Fibroblast of skin of abdomen (primary cell): Measurements from ENCODE around the gene PMAIP1.

Experiments used
- DNase-seq: peaks from one replicate; pipeline ENCODE4 v3.0.0-alpha.2; 2013

Gene PMAIP1

DNA sequence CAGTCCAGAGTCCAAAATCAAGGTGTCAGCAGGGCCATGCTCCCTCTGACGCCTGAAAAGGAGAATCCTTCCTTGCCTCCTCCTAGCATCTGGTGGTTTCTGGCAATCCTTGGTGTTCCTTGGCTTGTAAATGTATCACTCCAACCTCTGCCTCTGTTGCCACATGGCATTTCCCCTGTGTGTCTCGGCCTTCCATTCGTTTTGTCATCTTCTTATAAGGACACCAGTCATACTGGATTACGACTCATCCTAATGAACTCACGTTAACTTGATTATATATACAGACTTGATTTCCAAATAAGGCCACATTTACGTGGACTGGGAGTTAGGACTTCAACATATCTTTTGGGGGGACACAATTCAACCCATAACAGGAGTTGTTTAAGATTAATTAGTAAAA, 15.8 kb downstream of the PMAIP1 start:
- DNase-seq: no peak

DNA sequence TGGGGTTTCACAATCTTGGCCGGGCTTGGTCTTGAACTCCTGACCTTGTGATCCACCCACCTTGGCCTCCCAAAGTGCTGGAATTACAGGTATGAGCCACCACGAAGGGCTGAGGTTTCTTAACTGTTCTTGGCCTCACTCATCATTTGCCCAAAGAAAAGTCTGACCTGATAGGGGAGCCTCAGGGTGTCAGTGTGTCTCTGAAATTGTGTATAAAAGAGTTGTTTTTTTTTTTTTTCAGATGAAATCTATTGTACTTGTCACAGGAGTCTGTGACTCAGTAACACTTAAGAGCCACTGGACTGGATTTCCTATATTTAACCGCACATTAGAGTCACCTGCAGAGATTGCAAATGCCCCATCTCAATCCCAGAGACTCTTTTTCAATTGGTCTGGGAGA, 16.9 kb downstream of the PMAIP1 start:
- DNase-seq: no peak

DNA sequence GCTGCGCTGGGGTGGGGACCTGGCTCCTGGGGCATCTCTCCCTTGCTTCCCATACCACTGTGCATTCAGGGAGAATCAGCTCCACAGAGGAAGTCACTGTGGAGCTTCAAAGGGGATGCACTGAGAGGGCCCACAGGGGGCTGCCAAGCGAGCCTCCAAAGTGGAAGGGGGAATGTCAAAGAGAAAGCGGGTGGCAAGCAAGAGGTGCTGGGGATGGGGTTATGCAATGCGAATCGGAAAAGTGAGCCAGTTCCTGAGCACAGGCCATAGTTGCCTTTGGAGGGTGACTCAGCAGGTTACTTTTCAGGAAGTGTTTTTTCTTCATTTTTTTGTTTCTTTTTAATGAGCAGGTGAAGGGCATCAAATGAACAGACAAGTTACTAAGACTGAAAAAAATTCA, 17.6 kb downstream of the PMAIP1 start:
- DNase-seq: no peak

DNA sequence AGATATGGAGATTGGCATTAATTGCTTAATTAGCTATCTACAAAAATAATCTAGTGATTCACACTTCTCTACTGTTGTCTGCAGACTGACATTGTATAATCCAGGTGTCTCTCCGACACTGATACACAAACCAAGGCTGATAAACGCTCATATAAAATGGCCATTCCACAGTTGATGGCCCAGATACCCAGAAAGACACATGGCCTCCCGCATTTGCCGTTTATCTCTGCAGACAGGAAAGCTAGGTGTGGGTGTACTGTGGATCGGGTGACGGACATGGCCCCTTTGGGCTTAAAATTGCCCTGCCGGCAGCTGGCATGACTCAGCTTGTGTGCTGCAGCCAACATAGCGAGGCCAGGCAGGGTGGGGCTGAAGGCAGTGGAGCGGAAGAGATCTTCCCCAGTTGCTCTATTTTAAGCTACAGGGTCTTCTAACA, 18.5 kb downstream of the PMAIP1 start:
- DNase-seq: peak; percentile 66

DNA sequence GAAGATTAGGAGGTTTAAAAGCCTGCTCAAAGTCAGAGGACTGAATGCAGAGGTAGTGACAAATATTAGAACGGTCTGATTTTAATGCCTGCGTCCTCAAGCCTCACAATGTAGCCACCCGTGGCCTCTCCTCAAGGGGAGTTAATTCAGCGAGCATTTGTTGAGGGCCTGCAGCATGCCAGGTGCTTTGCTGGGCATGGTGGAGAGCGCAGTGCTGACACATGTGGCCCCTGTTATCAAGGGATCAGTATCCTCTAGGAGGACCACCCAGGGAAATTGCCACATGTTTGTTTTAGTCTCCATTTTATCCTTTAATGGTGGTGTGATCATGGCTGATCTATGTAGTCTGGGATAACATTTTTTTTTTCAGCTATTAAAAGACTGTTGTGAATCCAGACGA, 19.2 kb downstream of the PMAIP1 start:
- no peak for DNase-seq

DNA sequence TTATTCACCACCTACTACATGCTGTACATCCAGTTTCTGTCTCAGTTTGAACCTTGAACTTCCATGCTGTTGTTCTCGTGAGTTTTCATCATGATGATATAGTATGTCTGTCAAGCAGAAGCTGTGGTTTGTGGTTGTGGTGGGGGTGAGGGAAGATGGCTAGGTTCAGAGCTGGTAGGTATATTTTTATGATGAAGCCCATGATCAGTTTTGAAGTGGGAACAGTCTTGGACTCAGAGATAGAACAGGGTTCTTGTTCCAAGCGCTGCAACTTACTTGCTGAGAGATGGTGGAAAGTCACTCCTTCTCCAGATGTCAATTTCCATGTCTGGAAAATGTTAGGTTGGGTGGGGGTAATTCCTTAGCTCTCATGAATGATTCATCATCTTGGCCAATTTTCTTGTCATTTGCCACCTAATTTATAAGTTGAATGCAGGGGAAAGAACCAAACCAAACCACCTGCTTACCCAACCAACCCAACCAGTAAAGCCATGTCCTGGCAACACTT, 21.6 kb downstream of the PMAIP1 start:
- peak; percentile 72 for DNase-seq

DNA sequence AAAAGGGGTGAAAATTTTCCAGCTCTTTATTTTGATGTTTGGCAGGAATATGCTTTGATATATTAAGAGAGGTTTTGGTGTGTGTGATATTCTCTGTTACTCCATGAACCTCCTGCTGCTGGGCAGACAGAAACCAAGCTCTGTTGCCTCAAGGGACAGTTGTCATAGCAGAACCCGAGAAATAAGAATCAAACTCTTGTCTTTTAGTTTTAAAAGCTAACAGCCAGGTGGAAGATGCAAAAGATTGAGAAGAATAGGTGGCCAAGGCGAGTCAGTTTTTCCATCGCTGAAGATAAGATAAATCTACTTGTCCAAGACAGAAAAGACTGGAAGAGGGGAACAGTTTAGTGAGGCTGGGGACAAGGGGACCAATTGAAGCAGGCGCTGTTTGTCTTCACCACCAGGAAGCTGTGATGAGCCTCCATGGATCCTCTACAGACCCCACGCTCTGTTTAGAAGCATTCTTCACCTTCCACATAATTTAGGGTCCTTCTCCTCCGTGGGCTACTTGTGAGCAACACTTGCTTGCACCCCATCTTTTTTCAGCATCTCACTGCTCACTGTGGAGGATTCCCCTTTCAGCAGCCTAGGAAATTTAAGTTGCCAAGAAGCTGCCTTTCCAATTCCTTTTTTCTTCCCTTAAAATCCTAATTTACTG, 23.9 kb downstream of the PMAIP1 start:
- DNase-seq: no peak

DNA sequence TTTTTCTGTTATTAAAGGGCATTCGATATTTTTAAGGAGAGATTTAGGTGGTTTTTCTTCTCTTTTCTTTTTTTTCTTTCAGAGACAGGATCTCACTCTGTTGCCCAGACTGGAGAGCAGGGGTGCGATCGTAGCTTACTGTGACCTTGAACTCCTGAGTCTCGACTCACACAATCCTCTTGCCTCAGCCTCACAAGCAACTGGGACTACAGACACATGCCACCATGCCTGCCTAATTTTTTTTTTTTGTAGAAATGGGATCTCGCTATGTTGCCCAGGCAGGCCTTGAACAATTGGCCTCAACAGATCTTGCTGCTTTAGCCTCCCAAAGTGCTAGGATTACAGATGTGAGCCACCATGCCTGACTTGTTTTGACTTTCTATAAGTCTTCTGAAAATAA, 26.3 kb downstream of the PMAIP1 start:
- DNase-seq: no peak

DNA sequence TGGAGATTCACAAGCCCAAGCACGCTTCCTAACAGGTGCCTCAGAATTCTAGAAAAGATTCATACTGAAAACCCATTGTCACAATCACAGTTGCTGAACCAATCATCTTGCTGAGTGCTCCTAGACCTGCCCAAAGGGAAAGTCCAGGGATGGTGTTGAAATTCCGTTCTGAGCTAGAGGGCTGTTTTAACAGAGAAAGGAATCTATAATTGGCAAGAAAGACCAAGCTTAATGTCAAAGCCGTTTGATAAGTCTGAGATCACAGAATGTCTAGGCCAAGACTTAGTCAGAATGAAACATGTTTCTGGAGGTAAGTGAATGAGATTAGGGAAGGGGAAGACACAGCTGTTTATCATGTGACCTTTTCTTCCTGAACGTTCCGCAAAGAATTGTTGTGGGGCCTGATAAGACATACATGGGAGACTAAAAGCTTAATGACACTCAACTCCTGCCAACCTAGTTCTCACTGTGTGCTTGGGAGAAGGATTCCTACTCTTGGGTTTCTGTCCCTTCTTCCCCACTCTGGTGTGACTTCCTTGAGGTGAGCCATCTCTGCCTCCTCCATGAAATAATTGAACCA, 27.5 kb downstream of the PMAIP1 start:
- peak; percentile 41 for DNase-seq

DNA sequence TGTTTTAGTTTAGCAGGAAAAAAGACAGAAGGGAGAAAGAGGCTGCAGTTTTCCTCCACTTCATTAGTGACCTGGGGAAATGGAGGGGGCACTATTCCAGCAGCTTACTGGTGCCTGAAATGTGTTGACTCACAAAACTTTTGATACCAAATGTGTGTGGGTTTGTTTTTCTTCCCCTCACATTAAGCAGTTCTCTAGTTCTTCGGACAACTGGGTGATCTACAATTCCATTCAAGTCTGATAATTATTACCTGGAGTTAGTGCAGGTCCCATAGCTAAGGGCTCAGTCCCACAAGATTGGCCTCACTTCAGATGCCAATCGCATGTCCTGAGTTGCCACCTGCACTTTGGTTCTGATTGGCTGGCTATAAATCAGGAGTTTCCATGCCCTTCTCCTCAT, 28.4 kb downstream of the PMAIP1 start:
- no peak for DNase-seq

DNA sequence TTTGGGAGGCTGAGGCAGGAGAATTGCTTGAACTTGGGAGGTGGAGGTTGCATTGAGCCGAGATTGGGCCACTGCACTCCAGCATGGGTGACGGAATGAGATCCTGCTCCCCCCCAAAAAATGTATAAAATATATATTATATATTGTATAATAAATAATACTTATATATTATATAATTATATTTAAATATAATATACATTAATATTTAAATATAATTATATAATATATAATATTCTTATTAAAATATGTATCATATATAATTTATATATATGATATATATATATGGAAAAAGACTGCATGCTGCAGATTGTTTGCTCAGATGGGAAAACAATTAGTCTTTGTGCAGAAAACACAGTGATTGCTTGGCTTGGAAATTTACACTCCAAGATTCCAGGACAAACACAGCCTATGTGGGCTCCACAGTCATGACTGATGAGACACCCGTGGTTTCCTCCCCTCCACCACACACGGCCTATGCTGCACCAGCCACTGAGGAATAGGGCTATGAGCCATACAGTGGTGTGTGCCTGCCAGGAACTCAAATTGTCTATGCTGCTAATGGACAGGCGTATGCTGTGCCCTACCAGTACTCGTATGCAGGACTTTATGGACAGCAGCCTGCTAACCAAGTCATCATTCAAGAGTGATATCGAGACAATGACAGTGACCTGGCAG, 30.0 kb downstream of the PMAIP1 start:
- DNase-seq: peak; percentile 64

DNA sequence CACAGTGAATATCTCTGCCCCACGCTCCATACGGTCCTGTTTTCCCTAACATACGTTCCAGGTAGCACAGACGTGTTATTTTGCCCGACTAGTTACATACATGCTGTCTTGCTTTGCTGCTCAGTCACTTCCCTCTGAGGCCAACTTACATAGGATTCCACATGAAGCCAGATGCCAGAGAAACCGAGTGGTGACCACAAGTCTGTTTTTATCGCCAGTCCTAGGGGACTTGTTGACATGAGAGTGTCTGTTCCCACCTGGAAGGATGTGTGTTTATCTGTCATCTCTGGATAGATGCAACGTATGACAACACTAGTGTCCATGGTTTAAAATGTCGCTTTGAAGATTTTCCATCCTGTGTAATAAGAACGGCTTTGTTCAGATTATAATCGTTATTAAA, 32.6 kb downstream of the PMAIP1 start:
- DNase-seq: no peak

DNA sequence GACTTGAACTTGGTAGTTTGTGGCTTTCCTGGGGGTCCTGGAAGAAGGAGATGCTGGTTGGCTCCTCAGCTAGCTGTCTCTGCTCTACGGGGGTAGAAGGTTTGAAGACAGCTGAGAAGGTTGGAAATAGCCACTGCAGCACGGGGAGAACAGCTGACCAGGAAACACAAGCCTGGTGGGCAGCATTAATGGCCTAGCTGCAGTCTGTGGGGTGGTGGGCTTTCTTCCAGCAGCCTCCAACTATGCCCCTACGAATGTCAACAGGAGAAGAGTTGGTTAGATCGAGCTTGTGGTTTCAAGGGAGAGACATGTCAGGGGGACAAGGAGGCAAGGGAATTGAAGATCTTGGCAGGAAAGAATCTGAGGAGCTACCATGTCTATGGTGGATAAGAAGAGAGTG, 38.9 kb downstream of the PMAIP1 start:
- DNase-seq: no peak

DNA sequence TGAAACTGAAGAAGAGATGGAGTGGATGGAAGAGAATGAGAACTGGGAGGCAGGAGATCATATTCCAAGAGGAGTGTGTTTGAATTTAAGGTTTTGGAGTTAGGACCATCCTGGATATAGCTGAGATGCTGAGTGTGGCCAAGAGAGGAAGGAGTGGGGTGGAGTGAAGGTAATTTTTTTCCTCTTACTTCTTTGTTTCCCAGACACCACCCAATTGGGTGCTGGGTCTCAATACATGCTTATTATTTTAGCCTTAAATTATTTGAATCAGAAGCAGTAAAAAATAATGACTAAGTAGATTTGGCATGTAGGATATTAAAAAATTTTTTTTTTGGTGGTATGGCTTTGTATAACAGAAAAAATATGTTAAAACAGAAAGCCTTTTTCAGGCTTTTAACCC, 39.3 kb downstream of the PMAIP1 start:
- DNase-seq: no peak

DNA sequence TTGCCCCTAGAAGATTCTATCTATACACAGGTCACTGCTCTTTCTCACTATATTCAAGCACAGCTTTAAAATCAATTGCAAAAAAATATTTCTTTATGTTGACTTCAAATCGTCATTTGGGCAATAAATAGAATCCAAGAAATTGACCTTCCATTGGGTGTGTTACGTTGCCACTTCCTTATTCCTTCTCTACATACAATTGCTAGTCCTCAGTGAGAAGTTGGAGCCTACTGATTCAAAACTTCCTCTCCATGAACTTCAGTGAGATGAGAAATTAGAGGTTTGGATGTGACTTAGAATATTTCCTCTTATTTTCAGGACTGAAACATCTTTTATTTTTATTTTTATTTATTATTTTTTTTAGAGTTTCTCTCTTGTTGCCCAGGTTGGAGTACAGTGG, 40.3 kb downstream of the PMAIP1 start:
- DNase-seq: no peak

DNA sequence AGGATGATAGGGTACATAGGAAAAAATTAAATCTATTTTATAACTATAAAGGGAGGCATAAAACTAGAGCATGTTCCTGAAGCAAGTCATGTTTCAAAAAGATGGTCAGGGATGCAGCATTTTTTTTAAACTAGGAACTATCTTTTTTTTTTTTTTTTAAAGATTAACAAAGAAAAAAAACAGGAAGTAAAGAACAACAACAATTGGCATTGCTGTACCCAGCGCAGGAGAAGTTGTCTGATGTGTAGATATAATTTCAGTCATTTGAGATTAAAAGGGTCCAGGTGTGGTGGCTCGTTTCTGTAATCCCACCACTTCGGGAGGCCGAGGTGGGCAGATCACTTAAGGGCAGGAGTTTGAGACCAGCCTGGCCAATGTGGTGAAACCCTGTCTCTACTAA, 41.5 kb downstream of the PMAIP1 start:
- DNase-seq: no peak

DNA sequence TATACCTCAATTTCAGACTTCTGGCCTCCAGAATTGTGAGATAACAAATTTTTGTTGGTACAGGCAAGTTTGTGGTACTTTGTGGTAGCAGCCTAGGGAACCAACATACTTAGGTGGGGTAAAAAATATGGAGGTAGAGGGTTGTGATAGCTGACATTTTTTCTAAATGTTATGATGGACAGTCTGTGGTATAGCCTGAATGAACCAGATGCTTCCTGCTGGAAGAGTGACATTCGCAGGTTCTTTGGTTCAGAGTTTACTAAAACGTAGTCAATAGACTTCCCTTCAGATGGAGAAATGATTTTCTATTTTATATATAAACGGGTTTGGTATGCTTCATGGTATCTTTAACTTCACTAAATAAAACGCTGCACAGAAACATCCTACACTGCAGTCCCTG, 42.8 kb downstream of the PMAIP1 start:
- DNase-seq: no peak

DNA sequence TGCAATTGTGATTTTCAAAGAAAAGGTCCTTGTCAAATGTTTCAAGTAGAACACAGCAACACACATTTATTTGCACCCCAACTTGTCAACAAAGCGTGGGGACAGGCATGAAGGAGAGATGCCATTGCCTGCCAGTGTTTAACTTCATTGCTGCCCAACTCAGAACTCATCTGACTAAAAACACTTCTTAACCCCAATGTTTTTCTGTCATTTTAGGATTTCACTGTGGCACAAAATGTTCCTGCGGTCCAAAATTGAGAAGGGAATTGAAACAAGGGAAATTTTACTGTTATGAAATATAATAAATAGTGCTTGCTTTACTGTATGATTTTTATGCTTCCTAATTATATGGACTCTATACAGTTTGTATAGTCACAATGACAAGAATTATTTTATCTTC, 45.7 kb downstream of the PMAIP1 start:
- no peak for DNase-seq

DNA sequence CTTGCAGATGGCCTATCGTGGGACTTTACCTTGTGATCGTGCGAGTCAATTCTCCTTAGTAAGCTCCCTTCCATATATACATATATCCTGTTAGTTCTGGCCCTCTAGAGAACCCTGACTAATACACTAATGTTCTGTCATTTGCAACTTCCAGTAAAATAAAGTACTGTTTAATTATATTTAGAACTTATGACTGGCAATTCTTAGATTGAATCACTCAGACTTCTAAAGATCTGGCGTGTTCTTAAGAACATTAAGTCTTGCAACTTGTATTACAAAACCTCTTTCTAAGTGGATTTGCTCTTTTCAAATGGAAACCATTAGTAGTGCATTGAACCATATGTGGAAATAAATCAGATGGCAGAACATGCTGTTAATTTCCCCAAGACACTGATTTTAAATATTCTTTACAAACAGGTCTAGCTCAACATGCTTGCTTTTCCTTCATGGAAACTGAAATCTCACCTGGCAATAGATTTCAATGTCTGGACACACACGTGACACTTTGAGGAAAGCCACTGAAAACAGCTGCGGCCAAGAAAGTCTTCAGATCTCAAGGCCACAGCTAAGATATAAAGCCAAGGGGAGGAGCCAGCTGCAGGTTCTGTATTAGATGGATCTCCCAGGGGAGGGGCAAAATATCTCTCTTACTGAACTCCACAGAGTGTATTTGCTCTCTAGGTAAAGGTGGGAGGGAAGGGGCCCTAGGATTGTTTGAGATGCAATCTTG, 50.6 kb downstream of the PMAIP1 start:
- DNase-seq: peak; percentile 66

DNA sequence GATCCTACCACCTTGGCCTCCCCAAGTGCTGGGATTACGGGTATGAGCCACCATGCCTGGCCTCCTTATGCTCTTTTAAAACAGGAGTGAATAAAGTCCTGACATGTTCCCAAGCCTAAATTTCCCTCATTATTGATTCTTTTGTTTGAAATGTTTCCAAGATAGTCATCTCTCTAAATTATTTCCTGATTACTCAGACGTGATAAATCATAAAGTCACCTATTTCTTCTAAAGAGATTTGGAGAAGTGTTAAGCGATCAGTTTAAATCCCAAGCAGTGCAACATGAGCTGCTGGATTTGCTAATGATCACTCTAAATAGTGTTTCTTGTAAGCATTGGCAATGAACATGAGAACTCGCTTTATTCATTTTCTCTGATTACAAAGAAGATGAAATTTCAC, 51.8 kb downstream of the PMAIP1 start:
- DNase-seq: no peak

DNA sequence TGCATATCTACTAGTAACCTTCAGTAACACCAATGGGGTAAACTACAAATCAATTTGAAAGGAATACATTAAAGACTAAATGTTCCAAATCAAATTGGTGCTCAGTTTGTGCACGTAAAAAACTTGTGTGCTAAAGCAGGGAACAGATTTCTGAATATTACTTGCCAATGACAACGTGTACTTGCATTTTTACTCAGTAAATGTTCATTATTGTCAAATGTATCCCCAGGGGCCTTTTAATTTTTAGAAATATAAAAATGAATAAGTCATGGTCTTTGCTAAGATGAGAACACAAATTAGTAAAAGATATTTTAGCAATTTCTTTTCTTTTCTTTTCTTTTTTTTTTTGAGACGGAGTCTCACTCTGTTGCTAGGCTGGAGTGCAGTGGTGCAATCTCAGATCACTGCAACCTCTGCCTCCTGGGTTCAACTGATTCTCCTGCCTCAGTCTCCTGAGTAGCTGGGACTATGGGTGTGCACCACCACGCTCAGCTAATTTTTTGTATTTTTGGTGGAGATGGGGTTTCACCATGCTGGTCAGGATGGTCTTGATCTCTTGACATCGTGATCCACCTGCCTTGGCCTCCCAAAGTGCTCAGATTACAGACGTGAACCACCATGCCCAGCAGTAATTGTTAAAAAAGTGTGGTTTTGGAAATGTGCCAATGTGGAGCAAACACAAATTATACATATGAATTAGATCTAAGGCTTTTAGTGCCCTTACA, 52.6 kb downstream of the PMAIP1 start:
- no peak for DNase-seq
